Memory B cell (primary cell): Measurements from ENCODE around the gene OLFM3.

Experiments used
- ATAC-seq: fragments of 150-1000 bp; cut with Tn5 transposase; 2 replicates; pipeline ENCODE4 v1.10.0; 2021; ENCODE audit warnings: low read depth, mild to moderate bottlenecking, moderate library complexity
- DNase-seq, 2 donors: peaks; one replicate each; pipeline ENCODE4 v3.0.0; 2022; ENCODE audit warnings: low spot score in 2 of 2
- H3K27ac Mint-ChIP-seq: one replicate; pipeline ENCODE4 v1.8.0; 2022; ENCODE audit warnings: mild to moderate bottlenecking, moderate library complexity, mixed read lengths
- H3K27me3 Mint-ChIP-seq: one replicate; pipeline ENCODE4 v1.8.0; 2022; ENCODE audit warnings: mixed read lengths
- H3K36me3 Mint-ChIP-seq: one replicate; pipeline ENCODE4 v1.8.0; 2022; ENCODE audit warnings: mild to moderate bottlenecking, mixed read lengths
- H3K4me1 Mint-ChIP-seq: one replicate; pipeline ENCODE4 v1.8.0; 2022; ENCODE audit warnings: mixed read lengths
- H3K4me3 Mint-ChIP-seq: one replicate; pipeline ENCODE4 v1.8.0; 2022; ENCODE audit warnings: mild to moderate bottlenecking, moderate library complexity, mixed read lengths
- H3K9me3 Mint-ChIP-seq: one replicate; pipeline ENCODE4 v1.8.0; 2022; ENCODE audit warnings: mixed read lengths

Gene OLFM3

DNA sequence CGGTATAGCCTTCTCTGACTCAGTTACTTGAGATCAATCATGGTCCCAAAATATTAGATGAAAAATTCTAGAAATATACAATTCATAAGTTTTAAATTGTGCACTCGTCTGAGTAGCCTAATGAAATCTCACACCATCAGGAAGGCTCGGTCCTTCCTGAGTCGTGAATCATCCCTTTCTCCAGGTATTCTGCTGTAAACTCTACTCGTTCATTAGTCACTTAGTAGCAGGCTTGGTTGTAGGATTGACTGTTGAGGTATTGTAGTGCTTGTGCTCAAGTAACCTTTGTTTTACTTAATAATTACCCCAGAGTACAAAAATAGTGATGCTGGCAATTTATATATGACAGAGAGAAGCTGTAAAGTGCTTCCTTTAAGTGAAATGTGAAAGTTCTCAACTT is 238.7 kb downstream of the OLFM3 start:
- Mint-ChIP-seq H3K27me3 (no peaks in the 10 kb centered on the region), H3K27ac (no peak overlapping the region), H3K4me1 (no peaks in the 10 kb centered on the region), H3K4me3 (no peak overlapping the region), H3K36me3 (no peaks in the 10 kb centered on the region), H3K9me3 (no peaks in the 10 kb centered on the region)
- ATAC-seq (no peak), DNase-seq (no peak)

DNA sequence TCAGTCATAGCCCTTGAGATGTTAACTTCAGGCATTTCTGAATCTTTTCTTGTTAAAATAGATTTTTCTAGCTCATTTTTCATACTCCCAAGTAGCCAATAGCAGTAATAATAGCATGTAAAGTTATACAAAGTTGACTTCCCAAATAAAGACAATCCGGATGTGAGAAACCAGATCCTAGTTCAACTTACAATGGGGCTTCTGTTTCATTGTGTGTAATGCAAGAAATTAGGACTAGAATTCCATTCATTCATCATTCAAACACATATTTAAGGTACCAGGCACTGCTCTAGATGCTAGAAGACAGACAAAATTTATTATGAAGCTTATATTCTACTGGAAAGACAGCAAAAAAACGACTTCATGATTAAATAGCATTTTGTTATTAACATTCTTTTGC is 240.3 kb downstream of the OLFM3 start:
- DNase-seq (no peak), ATAC-seq (no peak)
- H3K27ac Mint-ChIP-seq, result no peak overlapping the region
- no peaks in the 10 kb centered on the region for H3K9me3 Mint-ChIP-seq
- no peak overlapping the region for H3K4me3 Mint-ChIP-seq
- no peaks in the 10 kb centered on the region for H3K36me3 Mint-ChIP-seq
- H3K4me1 Mint-ChIP-seq, result no peaks in the 10 kb centered on the region
- H3K27me3 Mint-ChIP-seq, result no peaks in the 10 kb centered on the region
